Common myeloid progenitor, CD34-positive (primary cell): Measurements from ENCODE around the gene GHRHR.
A peak's percentile ranks its signal among the peaks of the same experiment; 100 is the strongest.

Source experiments
- CTCF ChIA-PET: fragments of 350-600 bp; sonication (Branson Sonifier 250); formaldehyde crosslinking; loops from one replicate; lab custom pipeline; 2021; ENCODE audit warnings: antibody characterized with exemption; lab: Charles Lee
- POLR2A ChIA-PET: fragments of 350-600 bp; sonication (Branson Sonifier 250); formaldehyde crosslinking; loops from one replicate; lab custom pipeline; 2021; ENCODE audit warnings: antibody characterized with exemption; lab: Charles Lee
- DNase-seq, 3 donors: peaks; one replicate each; pipeline versions ENCODE4 v3.0.0 to v3.0.0-alpha.2; 2013
- H3K27ac ChIP-seq, 2 experiments: 1 replicate in 1 of 2; 2 replicates in 1 of 2; pipeline ENCODE4 v1.7.0; 2013; ENCODE audit warnings: inconsistent platforms in 2 of 2, low read length in 2 of 2, mild to moderate bottlenecking in 2 of 2, low read depth in 1 of 2, moderate library complexity in 1 of 2; ENCODE audit not compliant: severe bottlenecking in 2 of 2, insufficient read depth in 1 of 2, poor library complexity in 1 of 2
- H3K27me3 ChIP-seq, 5 experiments: replicated peaks in 2 of 5; 1 replicate in 3 of 5; 2 replicates in 2 of 5; pipeline versions ENCODE4 v1.6.1 to v1.7.0; 2013; ENCODE audit warnings: low read length in 4 of 5, mild to moderate bottlenecking in 2 of 5, moderate library complexity in 2 of 5, inconsistent platforms in 1 of 5; ENCODE audit not compliant: insufficient read depth in 5 of 5, control insufficient read depth in 4 of 5
- H3K36me3 ChIP-seq, 4 experiments: 1 replicate in 2 of 4; 2 replicates in 2 of 4; pipeline versions ENCODE4 v1.6.1 to v1.7.0; 2013; ENCODE audit warnings: low read length in 3 of 4, control low read depth in 1 of 4, mild to moderate bottlenecking in 1 of 4; ENCODE audit not compliant: control insufficient read depth in 4 of 4, insufficient read depth in 4 of 4
- H3K4me1 ChIP-seq, 4 experiments: 1 replicate in 3 of 4; 2 replicates in 1 of 4; pipeline versions ENCODE4 v1.6.1 to v1.7.1; 2013; ENCODE audit warnings: low read length in 3 of 4, mild to moderate bottlenecking in 3 of 4, control low read depth in 1 of 4, inconsistent platforms in 1 of 4, moderate library complexity in 1 of 4; ENCODE audit not compliant: control insufficient read depth in 4 of 4, insufficient read depth in 4 of 4; ENCODE audit errors: control extremely low read depth in 1 of 4
- H3K4me3 ChIP-seq, 7 experiments: 1 replicate in 4 of 7; 2 replicates in 3 of 7; pipeline versions ENCODE4 v1.5.1 to v1.7.0; 2013; ENCODE audit warnings: mild to moderate bottlenecking in 7 of 7, low read length in 6 of 7, moderate library complexity in 6 of 7, inconsistent platforms in 2 of 7, low read depth in 2 of 7, control low read depth in 1 of 7; ENCODE audit not compliant: insufficient read depth in 4 of 7, control insufficient read depth in 1 of 7; ENCODE audit errors: extremely low read depth in 1 of 7
- H3K9me3 ChIP-seq, 5 experiments: 1 replicate in 4 of 5; 2 replicates in 1 of 5; pipeline versions ENCODE4 v1.6.1 to v1.7.1; 2013; ENCODE audit warnings: low read length in 4 of 5, mild to moderate bottlenecking in 2 of 5, inconsistent platforms in 1 of 5, low read depth in 1 of 5, moderate library complexity in 1 of 5; ENCODE audit not compliant: control insufficient read depth in 4 of 5, insufficient read depth in 2 of 5; ENCODE audit errors: control extremely low read depth in 1 of 5
- WGBS: methylation state at CpG from one replicate; pipeline ENCODE4 v1.1.5; 2013; ENCODE audit not compliant: insufficient coverage; 5-methylcytosine and 5-hydroxymethylcytosine counted together

GHRHR gene

DNA sequence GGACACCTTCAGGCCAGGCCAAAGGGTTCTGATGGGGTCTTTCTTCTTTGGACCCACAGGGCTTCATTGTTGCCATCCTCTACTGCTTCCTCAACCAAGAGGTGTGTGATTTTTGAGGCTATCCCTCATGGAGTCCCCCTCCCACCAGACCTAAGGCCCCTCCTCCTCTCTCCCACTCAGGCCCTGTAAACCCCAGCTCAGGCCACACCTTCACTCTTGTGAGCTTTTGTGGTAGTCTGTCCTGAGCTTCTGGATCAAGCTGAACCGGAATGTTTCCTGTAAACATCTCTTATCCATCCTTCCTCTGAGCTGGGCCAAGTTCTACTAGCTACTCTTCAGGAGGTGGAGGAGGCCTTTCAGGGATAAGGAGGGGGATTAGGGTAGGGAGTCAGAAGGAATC, 13.5 kb downstream of the GHRHR start:
- Histone ChIP-seq H3K9me3 (no peaks in the 10 kb centered on the region), H3K27me3 (peaks cover 0 to 16% (median 7%) of the 10 kb centered on the region in 5 experiments), H3K36me3 (no peaks in the 10 kb centered on the region), H3K4me1 (peaks cover 0 to 8% (median 2%) of the 10 kb centered on the region in 4 experiments), H3K27ac (no peak overlapping the region), H3K4me3 (no peak overlapping the region)
- CTCF ChIA-PET = interaction anchor here (0.8 to 3.1 kb wide), 5 partner anchors 38 to 176 kb away, joined by 3 to 16 read pairs (median 14); no protein-coding TSS in a partner anchor
- POLR2A ChIA-PET = interaction anchor here (0.6 kb wide), 1 partner anchor 15 kb away, joined by 3 read pairs; no protein-coding TSS in a partner anchor
- DNase-seq = no peak
- 83% methylated on average over 1 of the region's 1 CpG for WGBS

GRCh38 chr7:30977896-30978564, 14.3 kb downstream of the GHRHR start:
- H3K27me3 ChIP-seq = peaks cover 0 to 17% (median 6%) of the 10 kb centered on the region in 5 experiments
- ChIA-PET POLR2A (no interaction called here), CTCF (interaction anchor here (0.7 to 3.1 kb wide), 9 partner anchors 11 to 186 kb away, joined by 3 to 16 read pairs (median 5); no protein-coding TSS in a partner anchor)
- 44% methylated on average over 9 of the region's 9 CpGs for WGBS
- DNase-seq = peak; percentile 32 to 50 (median 40)
- H3K27ac ChIP-seq = no peak overlapping the region
- H3K4me1 ChIP-seq = peaks cover 0 to 8% (median 2%) of the 10 kb centered on the region in 4 experiments
- no peaks in the 10 kb centered on the region for H3K9me3 ChIP-seq
- H3K4me3 ChIP-seq = no peak overlapping the region
- H3K36me3 ChIP-seq = no peaks in the 10 kb centered on the region

DNA sequence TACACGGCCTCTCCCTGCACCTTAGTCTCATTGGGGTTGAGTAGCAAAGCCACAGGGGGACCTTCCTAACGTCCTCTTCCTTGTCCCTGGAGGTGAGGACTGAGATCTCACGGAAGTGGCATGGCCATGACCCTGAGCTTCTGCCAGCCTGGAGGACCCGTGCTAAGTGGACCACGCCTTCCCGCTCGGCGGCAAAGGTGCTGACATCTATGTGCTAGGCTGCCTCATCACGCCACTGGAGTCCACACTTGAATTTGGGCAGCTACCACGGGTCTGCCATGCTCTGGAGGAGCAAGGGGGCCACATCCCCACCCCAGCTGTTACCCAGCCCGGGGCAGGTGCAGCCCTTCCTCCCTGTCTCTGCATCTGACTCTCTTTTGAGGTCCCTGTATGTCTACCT, 15.3 kb downstream of the GHRHR start:
- WGBS = 87% methylated on average over 9 of the region's 11 CpGs
- H3K9me3 ChIP-seq = no peaks in the 10 kb centered on the region
- H3K4me1 ChIP-seq = peaks cover 0 to 8% (median 2%) of the 10 kb centered on the region in 4 experiments
- POLR2A ChIA-PET = no interaction called here
- CTCF ChIA-PET = interaction anchor here (0.9 to 3.1 kb wide), 6 partner anchors 12 to 187 kb away, joined by 3 to 16 read pairs (median 10); no protein-coding TSS in a partner anchor
- no peaks in the 10 kb centered on the region for H3K36me3 ChIP-seq
- no peak overlapping the region for H3K27ac ChIP-seq
- H3K27me3 ChIP-seq = peaks cover 0 to 20% (median 6%) of the 10 kb centered on the region in 5 experiments
- DNase-seq = no peak
- H3K4me3 ChIP-seq = no peak overlapping the region

DNA sequence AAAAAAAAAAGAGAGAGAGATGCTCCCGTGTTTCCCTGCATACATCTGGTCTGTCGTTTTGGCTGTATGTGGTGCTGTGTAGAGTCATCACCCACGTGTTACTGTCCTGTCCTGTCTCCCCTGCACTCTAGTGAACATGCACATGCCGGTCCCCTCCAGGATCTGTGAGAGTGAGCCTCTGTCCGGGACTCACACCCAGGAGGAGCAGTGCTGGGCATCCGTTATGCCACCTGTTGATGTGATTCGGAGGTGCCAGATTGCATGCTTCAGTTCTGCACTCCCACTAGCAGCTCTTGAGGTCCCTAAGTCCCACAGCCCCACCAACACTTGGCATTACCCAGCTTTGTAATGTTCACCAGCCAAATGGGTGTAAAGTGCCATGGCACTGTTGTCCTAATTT, 16.4 kb downstream of the GHRHR start:
- no peak overlapping the region for H3K27ac ChIP-seq
- 84% methylated on average over 6 of the region's 7 CpGs for WGBS
- no peak overlapping the region for H3K4me3 ChIP-seq
- DNase-seq = no peak
- POLR2A ChIA-PET = no interaction called here
- no peaks in the 10 kb centered on the region for H3K4me1 ChIP-seq
- CTCF ChIA-PET = interaction anchor here (0.7 to 12.4 kb wide), 3 partner anchors 15 to 179 kb away, joined by 3 to 210 read pairs (median 3); no protein-coding TSS in a partner anchor
- no peaks in the 10 kb centered on the region for H3K36me3 ChIP-seq
- peaks cover 0 to 31% (median 11%) of the 10 kb centered on the region in 5 experiments for H3K27me3 ChIP-seq
- H3K9me3 ChIP-seq = no peaks in the 10 kb centered on the region

GRCh38 chr7:30980751-30981150, 17.0 kb downstream of the GHRHR start:
- H3K4me1 ChIP-seq = no peaks in the 10 kb centered on the region
- DNase-seq = no peak
- H3K4me3 ChIP-seq = no peak overlapping the region
- ChIA-PET CTCF (interaction anchor here (0.7 to 12.4 kb wide), 4 partner anchors 14 to 179 kb away, joined by 3 to 210 read pairs (median 3); no protein-coding TSS in a partner anchor), POLR2A (no interaction called here)
- 93% methylated on average over 4 of the region's 5 CpGs for WGBS
- H3K36me3 ChIP-seq = no peaks in the 10 kb centered on the region
- H3K27ac ChIP-seq = no peak overlapping the region
- H3K27me3 ChIP-seq = peaks cover 0 to 37% (median 15%) of the 10 kb centered on the region in 5 experiments
- no peaks in the 10 kb centered on the region for H3K9me3 ChIP-seq

DNA sequence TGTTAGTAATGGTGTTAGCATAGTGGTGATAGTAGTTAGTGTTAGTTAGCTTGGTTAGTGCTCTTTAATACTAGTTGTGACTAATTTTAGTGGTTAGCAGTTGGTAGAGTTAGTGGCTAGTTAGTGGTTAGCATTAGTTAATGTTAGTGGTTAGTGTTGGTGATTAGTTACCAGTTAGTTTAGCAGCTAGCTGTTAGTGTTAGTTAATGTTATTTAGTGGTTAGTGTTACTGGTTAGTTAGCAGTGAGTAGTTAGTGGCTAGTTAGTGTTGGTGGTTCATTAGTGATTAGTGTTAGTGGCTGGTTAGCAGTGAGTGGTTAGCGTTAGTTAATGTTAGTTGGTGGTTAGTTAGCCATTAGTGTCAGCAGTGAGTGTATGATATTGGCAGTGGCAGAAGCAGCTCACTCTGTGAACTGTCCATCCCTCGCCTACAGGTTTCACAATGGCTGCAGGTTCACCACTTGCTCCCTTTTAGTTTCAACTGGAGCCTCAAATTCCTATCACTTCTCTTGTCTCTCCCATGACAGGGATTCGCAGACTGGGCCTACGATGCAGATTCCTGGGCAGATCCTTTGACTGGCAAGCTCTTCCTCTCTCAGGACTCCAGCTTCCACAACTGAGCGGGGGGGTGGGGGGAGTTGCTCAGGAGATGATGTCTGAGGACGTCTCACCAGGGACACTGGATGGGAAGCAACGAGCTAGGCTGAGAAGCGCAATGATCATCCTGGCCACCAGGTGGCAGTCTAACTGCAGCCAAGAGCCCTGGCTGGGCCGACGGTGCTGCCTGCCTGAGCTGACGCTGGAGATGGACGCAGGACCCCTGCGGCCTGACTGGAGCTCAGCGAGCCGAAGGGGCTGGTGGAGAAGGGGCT, 19.5 kb downstream of the GHRHR start:
- Histone ChIP-seq H3K36me3 (no peaks in the 10 kb centered on the region), H3K4me3 (no peak overlapping the region), H3K4me1 (peaks cover 0 to 7% (median 2%) of the 10 kb centered on the region in 4 experiments), H3K27me3 (peaks cover 0 to 60% (median 19%) of the 10 kb centered on the region in 5 experiments), H3K9me3 (no peaks in the 10 kb centered on the region), H3K27ac (no peak overlapping the region)
- WGBS = 2% methylated on average over 11 of the region's 15 CpGs
- CTCF ChIA-PET = interaction anchor here (0.6 to 12.4 kb wide), 28 partner anchors 9 to 1203 kb away, joined by 3 to 210 read pairs (median 4); no protein-coding TSS in a partner anchor
- peak; percentile 65 to 86 (median 77) for DNase-seq
- POLR2A ChIA-PET = no interaction called here
